HepG2 (cell line): ENCODE data around the gene HSPB9. TPM values are rescaled to one million over a fixed set of nuclear protein-coding genes. Genes with fewer than 3 reads are reported as not detected.

Experiments
- ATAC-seq: fragments of 200-7000 bp; cut with Tn5 transposase; 3 replicates; pipeline ENCODE4 v1.9.1; 2020; ENCODE audit warnings: mild to moderate bottlenecking, moderate library complexity
- BruUV-seq: library from RNA; stranded (reverse); fragments of 400-500 nt; replicated peaks from 2 replicates; lab custom pipeline; 2021; lab: Mats Ljungman, UMichigan
- CTCF ChIA-PET: fragments of 300-600 bp; formaldehyde crosslinking; extraction: SDS; loops from one replicate; lab custom pipeline; 2021; ENCODE audit warnings: low total read pairs, inconsistent platforms, low intra/inter-chr PET ratio; lab: Yijun Ruan, JAX
- POLR2A ChIA-PET: fragments of 350-600 bp; sonication (Branson Sonifier 250); formaldehyde crosslinking; loops from one replicate; lab custom pipeline; 2020; ENCODE audit warnings: antibody characterized with exemption, inconsistent platforms; lab: Yijun Ruan, JAX
- DNase-seq: peaks from one replicate; pipeline ENCODE4 v3.0.0-alpha.2; 2015; ENCODE audit warnings: low spot score
- FAIRE-seq: peaks from 3 replicates; lab custom pipeline; 2011; peaks lifted over from hg19 to GRCh38; lab: Jason Lieb, UNC
- H2AFZ ChIP-seq: one replicate; pipeline ENCODE4 v1.6.1; 2011; ENCODE audit warnings: low read length, inconsistent platforms
- H3K27ac ChIP-seq: fragments of 300-600 bp; 3 replicates; pipeline ENCODE4 v1.8.0; 2011; ENCODE audit warnings: mixed run types, mild to moderate bottlenecking, mixed read lengths, low read length, inconsistent platforms; ENCODE audit not compliant: insufficient read depth; ENCODE audit errors: extremely low read length
- H3K27me3 ChIP-seq, 2 experiments: fragments of 200-600 bp in 1 of 2; 2 replicates in 1 of 2; 3 replicates in 1 of 2; pipeline versions ENCODE4 v1.6.0 to v1.8.0; 2011; ENCODE audit warnings: low read length in 2 of 2, mild to moderate bottlenecking in 2 of 2, moderate library complexity in 2 of 2, inconsistent platforms in 1 of 2; ENCODE audit not compliant: insufficient read depth in 2 of 2, control insufficient read depth in 1 of 2
- H3K36me3 ChIP-seq, 2 experiments: fragments of 200-600 bp in 1 of 2; replicated peaks in 1 of 2; 2 replicates in 1 of 2; 3 replicates in 1 of 2; pipeline versions ENCODE4 v1.5.1 to v1.8.0; 2011; ENCODE audit warnings: low read length in 2 of 2, inconsistent platforms in 1 of 2; ENCODE audit not compliant: insufficient read depth in 2 of 2, control insufficient read depth in 1 of 2
- H3K4me1 ChIP-seq: 2 replicates; pipeline ENCODE4 v1.5.1; 2012; ENCODE audit warnings: low read length, inconsistent platforms; ENCODE audit not compliant: insufficient read depth
- H3K4me2 ChIP-seq: 2 replicates; pipeline ENCODE4 v1.6.0; 2011; ENCODE audit warnings: low read depth, low read length, inconsistent platforms
- H3K4me3 ChIP-seq, 3 experiments: fragments of 200-600 bp in 1 of 3; sonication (generic), shearing (Covaris generic) in 1 of 3; replicated peaks in 1 of 3; 2 replicates each; pipeline ENCODE4 v1.5.1; 2011 to 2016; ENCODE audit warnings: low read length in 3 of 3, inconsistent platforms in 2 of 3, low read depth in 2 of 3, mild to moderate bottlenecking in 2 of 3, control low read depth in 1 of 3, mixed read lengths in 1 of 3; ENCODE audit not compliant: insufficient read depth in 1 of 3
- H3K79me2 ChIP-seq: one replicate; pipeline ENCODE4 v1.6.1; 2011; ENCODE audit warnings: low read length, inconsistent platforms; ENCODE audit not compliant: insufficient read depth
- H3K9ac ChIP-seq: 2 replicates; pipeline ENCODE4 v1.6.0; 2011; ENCODE audit warnings: mild to moderate bottlenecking, low read depth, low read length, inconsistent platforms; ENCODE audit not compliant: insufficient read depth
- H3K9me3 ChIP-seq: 2 replicates; pipeline ENCODE4 v1.5.1; 2012; ENCODE audit warnings: mild to moderate bottlenecking, low read length
- H4K20me1 ChIP-seq: 2 replicates; pipeline ENCODE4 v1.6.0; 2011; ENCODE audit warnings: inconsistent platforms, mild to moderate bottlenecking, low read length, moderate library complexity; ENCODE audit not compliant: insufficient read depth
- AGO1 ChIP-seq: fragments of 200-400 bp; formaldehyde crosslinking; IDR thresholded peaks from 2 replicates; pipeline ENCODE4 v1.6.1; 2017; ENCODE audit warnings: mild to moderate bottlenecking, low read depth, low read length, moderate library complexity; ENCODE audit not compliant: poor library complexity, severe bottlenecking
- BRCA1 ChIP-seq: sonication (generic); formaldehyde crosslinking; IDR thresholded peaks from 2 replicates; pipeline ENCODE4 v1.4.0; 2020; ENCODE audit warnings: missing genetic modification reagents
- CHD2 ChIP-seq: IDR thresholded peaks from 2 replicates; pipeline ENCODE4 v1.6.1; 2011; ENCODE audit warnings: low read depth, low read length, improper control_type of control experiment
- HNF4A ChIP-seq: sonication (generic); formaldehyde crosslinking; IDR thresholded peaks from 2 replicates; pipeline ENCODE4 v1.4.0; 2020; ENCODE audit warnings: missing genetic modification reagents
- KLF9 ChIP-seq: IDR thresholded peaks from 2 replicates; pipeline ENCODE4 v1.6.1; 2016; ENCODE audit warnings: low read depth
- POLR2AphosphoS2 ChIP-seq: IDR thresholded peaks from 2 replicates; pipeline ENCODE4 v1.6.1; 2011; ENCODE audit warnings: low read depth, low read length, improper control_type of control experiment
- RFXANK ChIP-seq: IDR thresholded peaks from 2 replicates; pipeline ENCODE4 v1.6.1; 2016
- TFDP2 ChIP-seq: sonication (generic); formaldehyde crosslinking; IDR thresholded peaks from 2 replicates; pipeline ENCODE4 v1.4.0; 2020; ENCODE audit warnings: missing genetic modification reagents
- U2AF2 ChIP-seq: fragments of 200-400 bp; formaldehyde crosslinking; IDR thresholded peaks from 2 replicates; pipeline ENCODE4 v1.6.1; 2017; ENCODE audit warnings: low read depth, mild to moderate bottlenecking, low read length
- ZFP37 ChIP-seq: sonication (generic); formaldehyde crosslinking; IDR thresholded peaks from 2 replicates; pipeline ENCODE4 v1.4.0; 2020; ENCODE audit warnings: missing genetic modification reagents, borderline replicate concordance
- ZNF143 ChIP-seq: sonication (generic); formaldehyde crosslinking; IDR thresholded peaks from 2 replicates; pipeline ENCODE4 v1.4.0; 2020; ENCODE audit warnings: missing genetic modification reagents
- ZNF253 ChIP-seq: sonication (generic); formaldehyde crosslinking; IDR thresholded peaks from 2 replicates; pipeline ENCODE4 v1.8.0; 2022; ENCODE audit warnings: mild to moderate bottlenecking, missing genetic modification reagents, borderline replicate concordance
- ZNF326 ChIP-seq: sonication (generic); formaldehyde crosslinking; IDR thresholded peaks from 2 replicates; pipeline ENCODE4 v1.4.0; 2020; ENCODE audit warnings: missing genetic modification reagents, borderline replicate concordance
- ZNF33B ChIP-seq: sonication (generic); formaldehyde crosslinking; IDR thresholded peaks from 2 replicates; pipeline ENCODE4 v1.5.1; 2020; ENCODE audit warnings: mild to moderate bottlenecking, missing genetic modification reagents
- ZNF382 ChIP-seq: sonication (generic); formaldehyde crosslinking; IDR thresholded peaks from 2 replicates; pipeline ENCODE4 v1.5.0; 2020; ENCODE audit warnings: missing genetic modification reagents, mild to moderate bottlenecking, borderline replicate concordance
- ZNF451 ChIP-seq: sonication (generic); formaldehyde crosslinking; IDR thresholded peaks from 2 replicates; pipeline ENCODE4 v1.5.0; 2020; ENCODE audit warnings: mild to moderate bottlenecking, missing genetic modification reagents
- ZNF577 ChIP-seq: sonication (generic); formaldehyde crosslinking; IDR thresholded peaks from 2 replicates; pipeline ENCODE4 v1.4.0; 2020; ENCODE audit warnings: mild to moderate bottlenecking, low read depth, missing genetic modification reagents, borderline replicate concordance
- ZNF644 ChIP-seq: IDR thresholded peaks from 2 replicates; pipeline ENCODE4 v1.6.1; 2016; ENCODE audit warnings: low read depth
- ZNF670 ChIP-seq: sonication (generic); formaldehyde crosslinking; IDR thresholded peaks from 2 replicates; pipeline ENCODE4 v1.8.0; 2022; ENCODE audit warnings: mild to moderate bottlenecking, missing genetic modification reagents, borderline replicate concordance
- WGBS: methylation state at CpG from one replicate; pipeline ENCODE4 v1.1.6; 2017; ENCODE audit warnings: low lambda C conversion rate; 5-methylcytosine and 5-hydroxymethylcytosine counted together
- in situ Hi-C: cut with HindIII; loops from 2 replicates; pipeline ENCODE4 v1.10.0; 2017; ENCODE audit warnings: low pct_unique_long_range_greater_than_20kb; ENCODE audit not compliant: extremely low pct_ligation_motif_present
- intact Hi-C: fragments of 100-400 bp; cut with micrococcal nuclease; formaldehyde crosslinking; loops from one replicate; pipeline ENCODE4 v1.10.0; 2022; ENCODE audit not compliant: unreplicated experiment
- polyA plus RNA-seq, 8 experiments: library from polyadenylated mRNA; depleted of rRNA in 3 of 8; stranded (reverse) in 7 of 8; unstranded in 1 of 8; fragments of >200 nt; fragmentation: Illumina TruSeq in 4 of 8; extraction: Trizol in 4 of 8; gene quantifications; 2 replicates each; pipeline versions ENCODE4 v1.2.1 to v1.2.3, GENCODE V29; 2011 to 2016; ENCODE audit warnings: low read depth in 4 of 8, missing spikeins in 1 of 8, mixed read lengths in 1 of 8; ENCODE audit not compliant: insufficient read depth in 1 of 8
- total RNA-seq, 5 experiments: library from RNA; depleted of rRNA; stranded (reverse); fragments of >200 nt; fragmentation: Illumina TruSeq; extraction: Trizol; gene quantifications; 2 replicates each; pipeline ENCODE4 v1.2.3, GENCODE V29; 2016; ENCODE audit warnings: low read depth in 1 of 5
- TF ChIP-seq, protein P1 (sequence below): sonication (generic); formaldehyde crosslinking; IDR thresholded peaks from 2 replicates; pipeline ENCODE4 v1.4.0; 2020; ENCODE audit warnings: mild to moderate bottlenecking, missing genetic modification reagents
- TF ChIP-seq, protein P2 (sequence below): conservative IDR thresholded peaks from 2 replicates; pipeline ENCODE4 v1.6.1; 2018; ENCODE audit warnings: missing genetic modification reagents
- TF ChIP-seq, protein P3 (sequence below): IDR thresholded peaks from 2 replicates; pipeline ENCODE4 v1.6.1; 2016; ENCODE audit warnings: mild to moderate bottlenecking, missing biosample characterization, missing genetic modification reagents

The HSPB9 gene
- total and polyA plus RNA-seq, 2 of the 13 experiments (the other 11 are each of a cell fraction or from before 2014, with no cell fraction given) = 0.05 to 0.24 TPM

DNA sequence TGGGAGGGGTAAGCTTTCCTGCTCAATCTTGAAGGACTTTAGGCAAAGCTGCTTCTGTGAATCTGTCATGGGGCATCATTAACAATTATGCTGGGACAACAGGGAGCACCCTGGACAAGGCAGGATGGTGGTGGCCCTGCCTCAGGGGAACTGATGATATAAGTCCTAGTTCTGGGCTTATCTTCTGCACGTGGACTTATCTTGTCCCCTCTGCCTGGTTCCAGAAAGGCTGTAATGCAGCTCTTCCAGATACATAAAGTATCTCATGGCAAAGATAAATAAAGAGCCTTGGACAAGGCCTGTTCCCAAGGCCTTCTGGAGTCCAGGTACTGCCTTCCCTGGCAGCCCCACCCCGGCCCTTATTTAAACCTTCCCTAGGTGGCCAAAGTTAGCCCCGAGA lies 18.3 kb upstream of the HSPB9 start (continued):
- no peak for TF ChIP-seq TFDP2 (CRISPR knock-in tag)
- no peak for TF ChIP-seq ZNF644 (CRISPR knock-in tag)
- TF ChIP-seq ZNF382 (CRISPR knock-in tag) = no peak

DNA sequence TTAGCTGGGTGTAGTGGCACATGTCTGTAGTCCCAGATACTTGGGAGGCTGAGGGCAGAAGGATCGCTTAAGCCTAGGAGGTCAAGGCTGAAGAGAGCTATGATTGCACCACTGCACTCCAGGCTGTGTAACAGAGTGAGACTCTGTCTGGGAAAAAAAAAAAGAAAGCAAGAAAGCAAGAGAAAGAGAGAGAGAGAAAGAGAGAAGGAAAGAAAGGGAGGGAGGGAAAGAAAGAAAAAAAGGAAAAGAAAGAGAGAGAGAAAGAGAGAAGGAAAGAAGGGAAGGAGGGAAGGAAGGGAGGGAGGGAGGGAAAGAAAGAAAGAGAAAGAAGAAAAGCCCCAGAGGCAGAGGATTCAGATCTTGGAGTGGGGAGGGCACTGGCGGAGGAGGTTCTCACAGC lies 16.6 kb upstream of the HSPB9 start:
- Histone ChIP-seq H3K9ac (no peak overlapping the region), H3K27me3 (peaks cover 0 to 9% of the 10 kb centered on the region in 2 experiments; a peak in 1 of 5 replicates), H3K9me3 (no peaks in the 10 kb centered on the region), H3K4me2 (no peak overlapping the region), H3K27ac (no peak overlapping the region), H3K36me3 (no peaks in the 10 kb centered on the region), H3K79me2 (no peaks in the 10 kb centered on the region), H3K4me1 (peaks cover 23% of the 10 kb centered on the region), H3K4me3 (no peak overlapping the region), H4K20me1 (no peaks in the 10 kb centered on the region), H2AFZ (no peak overlapping the region)
- intact Hi-C loops (no loop called here), in situ Hi-C loops (no loop called here)
- CTCF ChIA-PET = interaction anchor here (1.2 kb wide), 1 partner anchor 37 kb away, joined by 3 read pairs; no protein-coding TSS in a partner anchor
- DNase-seq (no peak), ATAC-seq (no peak), FAIRE-seq (no peak)
- POLR2A ChIA-PET = interaction anchor here (0.6 kb wide), 1 partner anchor 37 kb away, joined by 4 read pairs; no protein-coding TSS in a partner anchor
- 76% methylated on average over 2 of the region's 2 CpGs for WGBS
- TF ChIP-seq KLF9 (CRISPR knock-in tag) (no peak), BRCA1 (no peak), ZNF33B (no peak), U2AF2 (no peak), ZNF577 (CRISPR knock-in tag) (no peak), CHD2 (no peak), ZNF451 (CRISPR knock-in tag) (no peak), ZNF326 (CRISPR knock-in tag) (no peak), AGO1 (no peak), ZNF670 (CRISPR knock-in tag) (no peak), POLR2AphosphoS2 (no peak), RFXANK (CRISPR knock-in tag) (no peak), ZNF253 (CRISPR knock-in tag) (no peak), ZNF143 (no peak), HNF4A (no peak), ZFP37 (CRISPR knock-in tag) (no peak)
- TF ChIP-seq, protein P1, sequence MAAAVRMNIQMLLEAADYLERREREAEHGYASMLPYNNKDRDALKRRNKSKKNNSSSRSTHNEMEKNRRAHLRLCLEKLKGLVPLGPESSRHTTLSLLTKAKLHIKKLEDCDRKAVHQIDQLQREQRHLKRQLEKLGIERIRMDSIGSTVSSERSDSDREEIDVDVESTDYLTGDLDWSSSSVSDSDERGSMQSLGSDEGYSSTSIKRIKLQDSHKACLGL = no peak
- TF ChIP-seq, protein P2, sequence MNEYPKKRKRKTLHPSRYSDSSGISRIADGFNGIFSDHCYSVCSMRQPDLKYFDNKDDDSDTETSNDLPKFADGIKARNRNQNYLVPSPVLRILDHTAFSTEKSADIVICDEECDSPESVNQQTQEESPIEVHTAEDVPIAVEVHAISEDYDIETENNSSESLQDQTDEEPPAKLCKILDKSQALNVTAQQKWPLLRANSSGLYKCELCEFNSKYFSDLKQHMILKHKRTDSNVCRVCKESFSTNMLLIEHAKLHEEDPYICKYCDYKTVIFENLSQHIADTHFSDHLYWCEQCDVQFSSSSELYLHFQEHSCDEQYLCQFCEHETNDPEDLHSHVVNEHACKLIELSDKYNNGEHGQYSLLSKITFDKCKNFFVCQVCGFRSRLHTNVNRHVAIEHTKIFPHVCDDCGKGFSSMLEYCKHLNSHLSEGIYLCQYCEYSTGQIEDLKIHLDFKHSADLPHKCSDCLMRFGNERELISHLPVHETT (CRISPR knock-in tag) = no peak
- TF ChIP-seq, protein P3, sequence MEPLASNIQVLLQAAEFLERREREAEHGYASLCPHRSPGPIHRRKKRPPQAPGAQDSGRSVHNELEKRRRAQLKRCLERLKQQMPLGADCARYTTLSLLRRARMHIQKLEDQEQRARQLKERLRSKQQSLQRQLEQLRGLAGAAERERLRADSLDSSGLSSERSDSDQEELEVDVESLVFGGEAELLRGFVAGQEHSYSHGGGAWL (CRISPR knock-in tag) = no peak
- no TSS peak for BruUV-seq
